ENCODE measurements around the gene DUOX2. TPM values are rescaled to one million over a fixed set of nuclear protein-coding genes. Genes with fewer than 3 reads are reported as not detected.

The DUOX2 gene
- total and polyA plus RNA-seq, 4 donors: 0.06 to 0.08 TPM; not detected in 2

GRCh38 chr15:45120081-45120972 lies 6.4 kb upstream of the DUOX2 start:
- no peak overlapping the region for H3K4me3 ChIP-seq (ENCODE audit: low read depth in 1 of 3, low read length in 3 of 3)
- 96% methylated on average over 10 of the region's 10 CpGs for WGBS
- TF ChIP-seq ATF3 (IDR thresholded peaks at IDR 0.05): no peak
- TF ChIP-seq JUND (IDR thresholded peaks at IDR 0.05): no peak
- no peak for TF ChIP-seq HNF4A (conservative IDR thresholded peaks at IDR 0.05)
- TF ChIP-seq RXRA (IDR thresholded peaks at IDR 0.05): no peak
- no peak for TF ChIP-seq SP1 (IDR thresholded peaks at IDR 0.05)
- no peak for TF ChIP-seq REST (IDR thresholded peaks at IDR 0.05)
- no peak for TF ChIP-seq ZBTB33 (IDR thresholded peaks at IDR 0.05)
- TF ChIP-seq TAF1 (conservative IDR thresholded peaks at IDR 0.05): no peak
- TF ChIP-seq FOXA2 (IDR thresholded peaks at IDR 0.05): no peak
- no peak for TF ChIP-seq NR2F2 (IDR thresholded peaks at IDR 0.05)
- no peaks in the 10 kb centered on the region for H3K36me3 ChIP-seq (ENCODE audit: control insufficient read depth in 4 of 4, insufficient read depth in 3 of 4, low read depth in 1 of 4, low read length in 3 of 4)
- H3K4me1 ChIP-seq (ENCODE audit: control insufficient read depth in 4 of 4, insufficient read depth in 4 of 4, low read length in 3 of 4): peaks cover 4 to 18% (median 10%) of the 10 kb centered on the region in 4 donors
- no peak for DNase-seq (ENCODE audit: low spot score)
- H3K9me3 ChIP-seq (ENCODE audit: control insufficient read depth in 4 of 4, low read length in 3 of 4): no peaks in the 10 kb centered on the region
- H3K27ac ChIP-seq (ENCODE audit: low read depth in 1 of 2, low read length in 2 of 2): no peak overlapping the region
- peaks cover 0 to 4% (median 2%) of the 10 kb centered on the region in 4 donors for H3K27me3 ChIP-seq (ENCODE audit: control insufficient read depth in 4 of 4, insufficient read depth in 4 of 4, low read length in 3 of 4)
- no peak overlapping the region for H3K9ac ChIP-seq (ENCODE audit: low read depth in 1 of 2, low read length in 2 of 2)

- H3K27ac ChIP-seq (ENCODE audit: low read depth in 1 of 2, low read length in 2 of 2): no peak overlapping the region
- no peak overlapping the region for H3K4me3 ChIP-seq (ENCODE audit: low read depth in 1 of 3, low read length in 3 of 3)
- H3K9me3 ChIP-seq (ENCODE audit: control insufficient read depth in 4 of 4, low read length in 3 of 4): no peaks in the 10 kb centered on the region
- H3K9ac ChIP-seq (ENCODE audit: low read depth in 1 of 2, low read length in 2 of 2): no peak overlapping the region
- H3K4me1 ChIP-seq (ENCODE audit: control insufficient read depth in 4 of 4, insufficient read depth in 4 of 4, low read length in 3 of 4): peaks cover 7 to 25% (median 16%) of the 10 kb centered on the region in 4 donors
- WGBS: 88% methylated on average over 5 of the region's 5 CpGs
- no peak for TF ChIP-seq REST (IDR thresholded peaks at IDR 0.05)
- no peaks in the 10 kb centered on the region for H3K36me3 ChIP-seq (ENCODE audit: control insufficient read depth in 4 of 4, insufficient read depth in 3 of 4, low read depth in 1 of 4, low read length in 3 of 4)
- peaks cover 0 to 5% (median 2%) of the 10 kb centered on the region in 4 donors for H3K27me3 ChIP-seq (ENCODE audit: control insufficient read depth in 4 of 4, insufficient read depth in 4 of 4, low read length in 3 of 4)
- no peak for DNase-seq (ENCODE audit: low spot score)
Observed at GRCh38 chr15:45118996-45119395, 5.0 kb upstream of the DUOX2 start.
